HepG2 (cell line): ENCODE results near the gene EIF5A. TPM values are rescaled to one million over a fixed set of nuclear protein-coding genes. Genes with fewer than 3 reads are reported as not detected.

Source experiments
- CBX2 ChIP-seq, 2 experiments: fragments of 200-600 bp in 1 of 2; sonication (generic); formaldehyde crosslinking in 1 of 2; IDR thresholded peaks; 2 replicates each; pipeline versions ENCODE4 v1.7.0 to v1.8.1; 2018 to 2022; ENCODE audit warnings: low read depth in 2 of 2, low read length in 1 of 2, mild to moderate bottlenecking in 1 of 2, missing genetic modification reagents in 1 of 2
- CCAR2 ChIP-seq: fragments of 200-400 bp; formaldehyde crosslinking; optimal IDR thresholded peaks from 2 replicates; pipeline ENCODE3; 2018; ENCODE audit warnings: low read depth, mild to moderate bottlenecking, low read length, moderate library complexity
- CSRNP2 ChIP-seq: sonication (generic); formaldehyde crosslinking; conservative IDR thresholded peaks from 2 replicates; pipeline ENCODE4 v1.8.0; 2022; ENCODE audit warnings: low read depth, missing genetic modification reagents
- JUND ChIP-seq: sonication (generic); formaldehyde crosslinking; IDR thresholded peaks from 2 replicates; pipeline ENCODE4 v1.8.0; 2022; ENCODE audit warnings: mild to moderate bottlenecking, missing genetic modification reagents
- KAT7 ChIP-seq: IDR thresholded peaks from 2 replicates; pipeline ENCODE4 v1.6.1; 2018; ENCODE audit warnings: borderline replicate concordance, missing compliant biosample characterization
- KLF11 ChIP-seq: IDR thresholded peaks from 2 replicates; pipeline ENCODE4 v1.6.1; 2016; ENCODE audit warnings: missing compliant biosample characterization
- KLF6 ChIP-seq: IDR thresholded peaks from 2 replicates; pipeline ENCODE4 v1.8.0; 2016; ENCODE audit warnings: missing biosample characterization, missing genetic modification reagents
- MAFF ChIP-seq: IDR thresholded peaks from 2 replicates; pipeline ENCODE4 v1.6.1; 2011; ENCODE audit warnings: low read depth, low read length, improper control_type of control experiment
- NR3C1 ChIP-seq: sonication (generic); formaldehyde crosslinking; IDR thresholded peaks from 2 replicates; pipeline ENCODE4 v1.4.0; 2020; ENCODE audit warnings: missing genetic modification reagents
- PAX8 ChIP-seq: sonication (generic); formaldehyde crosslinking; IDR thresholded peaks from 2 replicates; pipeline ENCODE4 v1.8.0; 2022; ENCODE audit warnings: mild to moderate bottlenecking, missing genetic modification reagents, borderline replicate concordance
- SKI ChIP-seq: fragments of 450-650 bp; IDR thresholded peaks from one replicate; pipeline ENCODE4 v1.6.1; 2018; ENCODE audit warnings: mild to moderate bottlenecking; ENCODE audit not compliant: partially characterized antibody
- TAF15 ChIP-seq: fragments of 200-400 bp; formaldehyde crosslinking; IDR thresholded peaks from one replicate; pipeline ENCODE4 v1.6.1; 2018; ENCODE audit warnings: mild to moderate bottlenecking, low read depth, low read length; ENCODE audit not compliant: poor library complexity, severe bottlenecking
- ZBTB4 ChIP-seq: sonication (generic); formaldehyde crosslinking; IDR thresholded peaks from 2 replicates; pipeline ENCODE4 v1.4.0; 2020; ENCODE audit warnings: missing genetic modification reagents, mild to moderate bottlenecking, borderline replicate concordance
- ZNF18 ChIP-seq: sonication (generic); formaldehyde crosslinking; IDR thresholded peaks from 2 replicates; pipeline ENCODE4 v1.8.0; 2022; ENCODE audit warnings: mild to moderate bottlenecking, missing genetic modification reagents; ENCODE audit not compliant: insufficient replicate concordance
- ZNF33A ChIP-seq: sonication (generic); formaldehyde crosslinking; IDR thresholded peaks from 2 replicates; pipeline ENCODE4 v1.5.1; 2020; ENCODE audit warnings: missing genetic modification reagents, mild to moderate bottlenecking, moderate library complexity, borderline replicate concordance
- ZNF552 ChIP-seq: sonication (generic); formaldehyde crosslinking; IDR thresholded peaks from 2 replicates; pipeline ENCODE4 v1.9.0; 2022; ENCODE audit warnings: missing genetic modification reagents, mild to moderate bottlenecking, borderline replicate concordance
- polyA plus RNA-seq, 8 experiments: library from polyadenylated mRNA; depleted of rRNA in 3 of 8; stranded (reverse) in 7 of 8; unstranded in 1 of 8; fragments of >200 nt; fragmentation: Illumina TruSeq in 4 of 8; extraction: Trizol in 4 of 8; gene quantifications; 2 replicates each; pipeline versions ENCODE4 v1.2.1 to v1.2.3, GENCODE V29; 2011 to 2016; ENCODE audit warnings: low read depth in 4 of 8, missing spikeins in 1 of 8, mixed read lengths in 1 of 8; ENCODE audit not compliant: insufficient read depth in 1 of 8
- total RNA-seq, 5 experiments: library from RNA; depleted of rRNA; stranded (reverse); fragments of >200 nt; fragmentation: Illumina TruSeq; extraction: Trizol; gene quantifications; 2 replicates each; pipeline ENCODE4 v1.2.3, GENCODE V29; 2016; ENCODE audit warnings: low read depth in 1 of 5
- TF ChIP-seq, protein P1 (sequence below): sonication (generic); formaldehyde crosslinking; IDR thresholded peaks from 2 replicates; pipeline ENCODE4 v1.8.0; 2022; ENCODE audit warnings: mild to moderate bottlenecking, missing genetic modification reagents, borderline replicate concordance
- TF ChIP-seq, protein P2 (sequence below): sonication (generic); formaldehyde crosslinking; IDR thresholded peaks from 2 replicates; pipeline ENCODE4 v1.4.0; 2020; ENCODE audit warnings: missing genetic modification reagents, mild to moderate bottlenecking, borderline replicate concordance

The EIF5A gene
- total and polyA plus RNA-seq, 2 of the 13 experiments (the other 11 are each of a cell fraction or from before 2014, with no cell fraction given): 319 to 337 TPM

DNA sequence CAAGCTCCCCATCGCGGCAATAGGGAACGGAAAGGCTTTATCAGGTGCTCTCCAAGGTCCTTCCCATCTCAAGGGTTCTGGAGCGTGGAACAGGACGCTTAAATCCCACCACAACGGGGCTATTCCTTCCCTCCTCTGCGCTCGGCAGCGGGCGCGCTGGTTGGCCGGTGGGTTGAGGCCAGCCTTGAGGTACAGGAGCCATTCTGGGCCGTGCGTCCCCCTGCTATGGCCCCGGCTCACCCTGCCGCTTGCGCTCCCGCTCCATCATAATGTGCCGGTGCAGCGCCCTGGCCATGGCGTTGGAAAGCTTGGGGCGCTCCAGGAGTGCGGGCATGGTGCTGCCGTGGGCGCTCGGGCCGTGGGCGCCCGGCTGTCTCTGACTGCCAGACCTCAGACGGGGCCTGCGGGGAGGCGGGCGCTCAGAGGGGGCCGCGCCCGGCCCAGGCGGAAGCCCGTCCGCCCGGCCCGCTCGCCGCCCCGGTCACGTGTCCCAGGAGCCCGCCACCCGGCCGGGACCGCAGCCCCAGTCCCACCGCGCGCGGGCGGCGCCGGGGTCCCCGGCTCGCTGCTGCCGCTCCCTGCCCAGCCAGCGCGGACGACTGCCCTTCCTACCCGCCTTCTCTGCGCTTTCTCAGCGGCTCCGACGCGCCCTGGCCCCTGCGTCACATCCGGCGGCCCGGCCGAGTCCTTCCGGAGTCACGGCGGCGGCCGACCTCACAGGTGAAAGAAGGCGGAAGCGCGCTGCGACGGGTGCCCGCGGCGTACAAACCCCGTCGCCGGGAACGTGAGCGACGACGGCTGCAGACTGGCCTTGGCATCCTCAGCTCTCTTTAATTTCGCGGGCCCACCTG lies 7.5 kb downstream of the EIF5A start, which contains the start of gene GPS2 (continued):
- TF ChIP-seq, protein P1, sequence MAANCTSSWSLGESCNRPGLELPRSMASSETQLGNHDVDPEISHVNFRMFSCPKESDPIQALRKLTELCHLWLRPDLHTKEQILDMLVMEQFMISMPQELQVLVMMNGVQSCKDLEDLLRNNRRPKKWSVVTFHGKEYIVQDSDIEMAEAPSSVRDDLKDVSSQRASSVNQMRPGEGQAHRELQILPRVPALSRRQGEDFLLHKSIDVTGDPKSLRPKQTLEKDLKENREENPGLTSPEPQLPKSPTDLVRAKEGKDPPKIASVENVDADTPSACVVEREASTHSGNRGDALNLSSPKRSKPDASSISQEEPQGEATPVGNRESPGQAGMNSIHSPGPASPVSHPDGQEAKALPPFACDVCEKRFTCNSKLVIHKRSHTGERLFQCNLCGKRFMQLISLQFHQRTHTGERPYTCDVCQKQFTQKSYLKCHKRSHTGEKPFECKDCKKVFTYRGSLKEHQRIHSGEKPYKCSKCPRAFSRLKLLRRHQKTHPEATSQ (CRISPR knock-in tag): 0 out of 2 replicates have a peak, but pooled peaks have one; percentile 46
- TF ChIP-seq ZNF552 (CRISPR knock-in tag) (0 out of 2 replicates have a peak, but pooled peaks have one; percentile 32), ZNF33A (CRISPR knock-in tag) (no peak), MAFF (no peak), CSRNP2 (CRISPR knock-in tag) (no peak), ZNF18 (CRISPR knock-in tag) (no peak), KLF6 (0 out of 2 replicates have a peak, but pooled peaks have one; percentile 32), CBX2 (IDR thresholded peaks at IDR 0.05; ENCODE audit: low read depth, low read length) (no peak), CBX2 (CRISPR knock-in tag; IDR thresholded peaks at IDR 0.05; ENCODE audit: low read depth) (no peak), ZBTB4 (CRISPR knock-in tag) (0 out of 2 replicates have a peak, but pooled peaks have one; percentile 65), SKI (no peak), JUND (CRISPR knock-in tag) (no peak), PAX8 (CRISPR knock-in tag) (0 out of 2 replicates have a peak, but pooled peaks have one; percentile 26), KLF11 (CRISPR knock-in tag) (no peak), KAT7 (CRISPR knock-in tag) (peak; percentile 95; the same call in 1 of the 2 replicates), CCAR2 (no peak), NR3C1 (CRISPR knock-in tag) (no peak), TAF15 (no peak)
- TF ChIP-seq, protein P2, sequence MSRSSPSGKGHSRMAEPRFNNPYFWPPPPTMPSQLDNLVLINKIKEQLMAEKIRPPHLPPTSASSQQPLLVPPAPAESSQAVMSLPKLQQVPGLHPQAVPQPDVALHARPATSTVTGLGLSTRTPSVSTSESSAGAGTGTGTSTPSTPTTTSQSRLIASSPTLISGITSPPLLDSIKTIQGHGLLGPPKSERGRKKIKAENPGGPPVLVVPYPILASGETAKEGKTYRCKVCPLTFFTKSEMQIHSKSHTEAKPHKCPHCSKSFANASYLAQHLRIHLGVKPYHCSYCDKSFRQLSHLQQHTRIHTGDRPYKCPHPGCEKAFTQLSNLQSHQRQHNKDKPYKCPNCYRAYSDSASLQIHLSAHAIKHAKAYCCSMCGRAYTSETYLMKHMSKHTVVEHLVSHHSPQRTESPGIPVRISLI (CRISPR knock-in tag): peak; percentile 29; the same call in 1 of the 2 replicates
